ENCODE data around the gene DHFR.
"Not testable (repeated sequence)": the region's sequence is repeated elsewhere in the genome, so short reads cannot be mapped to it uniquely, and the experiment has no call there.

- TF ChIP-seq CTCF (IDR thresholded peaks at IDR 0.05; ENCODE audit: insufficient read depth, low read depth, low read length); EZH2 (IDR thresholded peaks at IDR 0.05; ENCODE audit: insufficient read depth, low read length): not testable (repeated sequence)
Measured at GRCh38 chr5:80660661-80661060, 5.9 kb upstream of the DHFR start.

Measured in astrocyte (in vitro differentiated cells and primary cell).